ENCODE data around the gene LMNA. TPM values are rescaled to one million over a fixed set of nuclear protein-coding genes. Genes with fewer than 3 reads are reported as not detected.

LMNA gene
- total and polyA plus RNA-seq, 2 of the 4 experiments (the other 2 are of a cell fraction) = 563 to 755 TPM

DNA sequence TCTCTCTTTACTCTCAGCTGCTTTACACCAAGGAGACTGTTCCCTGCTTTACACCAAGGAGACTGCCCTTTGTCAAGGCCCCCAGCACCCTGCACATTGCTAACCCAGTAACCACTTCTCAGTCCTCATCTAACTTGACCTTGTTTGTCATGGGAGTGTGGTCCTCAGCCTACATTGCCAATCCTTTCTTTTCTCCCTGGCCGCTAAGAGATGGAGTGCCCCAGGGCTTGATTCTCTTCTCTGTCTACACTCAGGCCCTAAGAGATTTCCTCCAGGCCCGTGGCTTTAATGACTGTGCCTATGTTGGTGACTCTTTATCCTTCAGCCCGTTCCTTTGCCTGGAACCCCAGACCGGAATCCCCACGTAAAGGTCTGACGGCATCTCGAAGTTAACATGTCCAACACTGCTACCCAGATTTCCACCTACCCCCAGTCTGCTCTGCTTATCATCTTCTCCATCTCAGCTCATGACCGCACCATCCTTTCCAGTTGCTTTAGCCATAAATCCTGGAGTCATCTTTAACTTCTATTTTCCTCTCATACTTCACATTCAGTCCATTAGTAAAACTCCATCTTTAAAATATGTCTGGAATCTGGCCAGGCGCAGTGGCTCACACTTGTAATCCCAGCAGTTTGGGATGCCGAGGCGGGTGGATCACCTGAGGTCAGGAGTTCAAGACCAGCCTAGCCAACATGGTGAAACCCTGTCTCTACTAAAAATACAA is 29.4 kb downstream of the LMNA start:
- Histone ChIP-seq H3K4me2 (ENCODE audit: low read depth, low read length) (no peak overlapping the region), H3K36me3 (ENCODE audit: control insufficient read depth, insufficient read depth, low read length) (peaks cover 21% of the 10 kb centered on the region), H2AFZ (replicated peaks; ENCODE audit: low read length, poor library complexity) (no peak overlapping the region), H3K23ac (ENCODE audit: low read depth, low read length) (peak overlapping the region; percentile 40; the same call in 1 of the 2 replicates), H3K27me3 (ENCODE audit: control insufficient read depth, insufficient read depth, low read length) (peaks cover 7% of the 10 kb centered on the region; the same call in 1 of the 2 replicates), H2AK5ac (ENCODE audit: low read depth, low read length) (peak overlapping the region; percentile 68), H4K8ac (ENCODE audit: low read depth in 2 of 2, low read length in 2 of 2) (peak overlapping the region in 1 of 2 experiments; percentile 37; a peak in 1 of 4 replicates), H2BK15ac (ENCODE audit: low read depth, low read length) (no peak overlapping the region), H3K14ac (replicated peaks; ENCODE audit: low read depth, low read length) (no peak overlapping the region; the same call in 1 of the 2 replicates), H3K4ac (ENCODE audit: low read depth, low read length) (peak overlapping the region; percentile 1; the same call in 1 of the 2 replicates), H4K20me1 (ENCODE audit: insufficient read depth, low read length) (peaks cover 33% of the 10 kb centered on the region), H3K18ac (ENCODE audit: low read depth, low read length) (no peak overlapping the region), H2AK9ac (replicated peaks; ENCODE audit: low read depth, low read length, poor library complexity) (no peak overlapping the region), H2BK120ac (ENCODE audit: low read depth, low read length) (no peak overlapping the region), H4K91ac (ENCODE audit: insufficient read depth, low read depth, low read length) (no peak overlapping the region), H4K5ac (ENCODE audit: low read depth, low read length) (no peak overlapping the region), H2BK20ac (ENCODE audit: low read depth, low read length) (no peak overlapping the region), H3K9ac (ENCODE audit: low read depth, low read length) (no peak overlapping the region), H3K9me1 (ENCODE audit: insufficient read depth, low read length) (0 out of 2 replicates have a peak, but pooled peaks cover 8% of the 10 kb centered on the region), H3K9me3 (ENCODE audit: control insufficient read depth, insufficient read depth, low read length) (no peaks in the 10 kb centered on the region), H3K79me1 (ENCODE audit: low read depth in 1 of 2, low read length in 2 of 2) (peaks cover 0 to 27% of the 10 kb centered on the region in 2 experiments; a peak in 2 of 4 replicates), H2BK5ac (ENCODE audit: low read depth, low read length, poor library complexity, severe bottlenecking) (no peak overlapping the region), H3K4me3 (ENCODE audit: insufficient read depth, low read depth, low read length) (no peak overlapping the region), H3K4me1 (ENCODE audit: control insufficient read depth, insufficient read depth, low read length) (peaks cover 19% of the 10 kb centered on the region; the same call in 1 of the 2 replicates), H3K56ac (ENCODE audit: extremely low read depth, insufficient read depth, low read length) (no peak overlapping the region), H3K27ac (ENCODE audit: insufficient read depth, low read length) (no peak overlapping the region)
- in situ Hi-C loops (cut with MboI; ENCODE audit: low sequenced_read_pairs) = no loop called here
- TF ChIP-seq BHLHE40 (IDR thresholded peaks at IDR 0.05; ENCODE audit: low read depth, low read length) (peak; percentile 19; the same call in 1 of the 2 replicates), NFE2L2 (IDR thresholded peaks at IDR 0.05; ENCODE audit: low read depth, low read length) (no peak), POLR2A (IDR thresholded peaks at IDR 0.05; ENCODE audit: low read depth, low read length) (peak; percentile 40; the same call in 1 of the 2 replicates), SMC3 (IDR thresholded peaks at IDR 0.05; ENCODE audit: low read depth, low read length) (no peak), MXI1 (IDR thresholded peaks at IDR 0.05; ENCODE audit: borderline replicate concordance, low read depth, low read length) (no peak)
- DNase-seq (no peak), ATAC-seq (ENCODE audit: low read depth) (no peak)
- dilution Hi-C loops (cut with HindIII; ENCODE audit: low sequenced_read_pairs, unreplicated experiment) = no loop called here
- intact Hi-C loops (cut with micrococcal nuclease) = no loop called here
- ChIA-PET CTCF (no interaction called here), POLR2A (ENCODE audit: unreplicated experiment) (no interaction called here)
- WGBS, 2 experiments (ENCODE audit: extremely low coverage in 2 of 2, insufficient read length in 1 of 2) = 81% methylated on average over 5 of the region's 11 CpGs; no CpG with 5 or more reads in 1 of the 2 experiments
- BruUV-seq (replicated peaks) = TSS peak; percentile 8
